ENCODE results near the gene GPSM1.

The GPSM1 gene

DNA sequence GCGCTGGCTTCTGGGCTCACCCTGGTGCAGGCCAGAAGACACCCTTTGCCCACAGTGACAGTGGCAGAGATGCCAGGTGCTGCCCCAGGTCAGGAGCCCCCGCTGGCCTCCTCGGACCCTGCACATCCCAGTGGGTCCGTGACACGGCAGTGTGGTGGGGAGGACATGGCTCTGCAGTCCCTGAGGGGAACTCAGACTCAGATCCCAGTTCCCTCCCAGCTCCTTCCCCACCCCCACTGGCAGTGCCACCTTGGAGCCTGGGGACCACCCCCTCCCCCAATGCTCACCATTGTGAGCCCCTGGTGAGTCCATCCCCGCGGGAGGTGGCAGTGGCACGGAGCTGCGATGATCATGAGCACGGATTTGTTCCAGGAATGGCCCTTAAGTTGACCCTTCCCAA is 22.9 kb upstream of the GPSM1 start:
- DNase-seq (ENCODE audit: low spot score): no peak

DNA sequence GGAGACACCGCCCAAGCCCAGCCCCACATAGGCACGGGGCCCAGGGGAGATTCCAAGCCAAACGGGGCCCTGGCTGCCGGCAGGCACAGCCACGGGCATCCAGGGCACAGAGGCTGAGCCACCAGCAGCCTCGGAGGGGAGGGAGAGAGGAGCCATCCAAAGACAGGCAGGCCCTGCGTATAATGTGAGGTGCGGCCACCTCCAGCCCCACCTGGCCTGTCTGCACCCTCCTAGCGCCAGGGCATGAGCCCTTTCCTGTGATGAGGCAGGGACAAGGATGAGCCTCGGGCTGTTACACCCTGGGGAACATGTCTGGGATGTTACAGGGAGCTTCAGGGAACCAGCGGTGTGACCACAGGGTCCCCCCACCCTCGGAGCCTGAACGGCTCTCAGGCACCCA is 22.4 kb upstream of the GPSM1 start:
- DNase-seq (ENCODE audit: low spot score): no peak

DNA sequence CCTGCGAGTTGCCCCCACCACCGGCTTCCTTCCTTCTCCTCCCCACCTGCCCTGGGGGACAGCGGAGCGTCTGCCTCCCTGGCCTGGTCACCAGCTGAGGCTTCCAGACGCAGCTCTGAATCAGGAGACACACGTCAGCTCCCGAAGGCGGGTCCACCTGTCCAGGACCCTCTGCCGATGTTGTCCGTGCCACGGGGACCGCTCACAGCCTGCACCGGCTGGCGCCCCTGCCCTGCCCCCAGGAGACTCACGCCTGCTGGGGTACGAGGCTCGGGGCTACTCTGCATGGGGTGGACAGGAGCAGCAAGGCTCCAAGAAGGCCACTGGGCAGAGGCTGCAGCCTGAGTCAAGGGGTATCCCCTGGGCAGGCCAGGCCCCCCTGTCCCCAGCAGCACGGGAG is 21.5 kb upstream of the GPSM1 start:
- DNase-seq (ENCODE audit: low spot score): no peak

DNA sequence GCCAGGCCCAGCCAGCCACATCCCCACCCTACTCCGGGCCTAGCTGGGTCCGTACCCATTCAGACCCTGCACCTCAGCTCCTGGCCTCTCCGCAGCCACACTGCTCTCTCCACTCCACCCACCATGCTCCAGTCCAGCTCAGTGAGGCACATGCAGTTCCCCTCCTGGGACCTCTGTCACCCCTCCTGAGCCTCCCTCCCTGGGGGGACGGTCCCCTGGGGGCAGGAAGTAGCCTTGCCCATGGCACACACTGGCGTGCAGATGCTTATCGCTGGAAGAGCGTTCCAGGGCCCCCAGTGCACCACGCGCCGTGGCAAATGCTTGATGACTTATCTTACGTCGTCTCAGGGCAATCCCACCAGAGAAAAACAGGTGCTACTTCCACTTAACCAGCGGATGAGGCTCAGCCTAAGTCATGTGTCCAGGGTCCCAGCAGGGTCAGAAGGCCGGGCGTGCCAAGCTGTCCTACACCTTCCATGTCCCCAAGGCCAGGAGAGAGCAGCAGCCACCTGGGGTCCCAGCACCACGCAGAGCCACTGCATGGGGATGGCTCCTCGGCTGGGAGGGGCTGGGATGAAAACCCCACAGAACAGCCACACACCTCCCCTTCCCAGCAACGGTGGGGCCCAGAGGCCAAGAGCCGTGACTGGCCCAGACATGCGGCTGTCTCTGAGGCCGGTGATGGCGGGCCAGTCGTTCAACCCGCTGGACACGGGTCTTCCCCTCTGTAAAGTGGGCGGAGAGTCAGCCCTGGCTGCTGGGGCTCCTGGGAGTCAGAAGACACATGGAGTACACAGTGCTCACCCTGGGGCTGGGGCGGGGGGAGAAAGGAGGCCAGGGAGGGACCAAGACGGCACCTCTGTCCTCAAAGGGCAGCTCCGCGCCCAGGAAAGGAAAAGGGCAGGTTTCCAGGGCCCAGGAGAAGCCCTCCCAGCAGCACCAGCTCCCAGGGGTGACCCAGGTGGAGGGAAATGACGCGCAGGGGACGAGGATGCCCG is 20.8 kb upstream of the GPSM1 start:
- DNase-seq (ENCODE audit: low spot score): no peak

DNA sequence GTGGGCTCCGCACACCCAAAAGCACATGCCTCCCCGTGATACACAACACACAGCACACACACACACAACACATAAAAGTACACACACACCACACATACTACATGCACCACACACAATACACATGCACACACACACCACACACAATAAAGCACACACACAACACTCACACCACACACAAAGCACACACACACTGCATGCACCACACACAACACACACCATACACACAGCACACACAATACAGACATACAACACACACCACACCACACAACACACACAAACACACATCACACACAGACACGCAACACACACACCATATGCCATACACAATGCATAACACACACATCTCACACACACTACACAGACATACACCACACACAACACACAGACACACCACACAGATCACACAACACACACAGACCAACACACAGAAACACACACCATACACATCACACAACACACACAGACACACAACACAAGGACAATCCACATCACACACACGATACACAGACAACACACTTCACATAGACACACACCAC is 20.1 kb upstream of the GPSM1 start:
- DNase-seq (ENCODE audit: low spot score): no peak

DNA sequence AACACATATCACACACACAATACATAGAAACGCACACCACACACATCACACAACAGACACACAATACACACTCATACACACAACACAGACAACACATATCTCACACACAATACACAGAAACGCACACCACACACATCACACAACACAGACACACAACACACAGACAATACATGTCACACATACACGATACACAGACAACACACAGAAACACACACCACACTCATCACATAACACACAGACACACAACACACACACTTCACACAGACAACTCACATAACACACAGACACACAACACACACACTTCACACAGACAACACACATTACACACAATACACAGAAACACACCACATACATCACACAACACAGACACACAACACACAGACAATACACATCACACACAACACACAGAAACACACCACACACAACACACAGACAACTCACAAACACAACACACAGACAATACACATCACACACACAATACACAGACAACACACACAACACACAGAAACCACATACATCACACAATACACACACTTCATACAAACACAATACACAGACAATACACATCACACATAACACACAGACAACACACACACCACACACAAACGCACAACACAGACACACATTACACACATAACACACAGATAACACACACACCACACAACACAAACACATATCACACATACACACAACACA is 19.2 kb upstream of the GPSM1 start:
- DNase-seq (ENCODE audit: low spot score): no peak

DNA sequence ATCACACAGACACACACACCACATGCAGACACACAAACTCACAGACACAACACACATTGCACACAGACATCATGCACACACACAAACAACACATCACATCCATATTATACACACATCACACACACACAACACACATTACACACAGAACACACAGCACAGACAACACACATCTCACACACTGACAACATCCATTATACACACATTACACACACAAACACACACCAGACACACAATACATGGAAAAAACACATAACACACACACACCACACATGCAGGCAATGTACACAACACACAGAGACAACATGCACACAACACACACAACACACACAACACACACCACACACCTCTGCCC is 18.7 kb upstream of the GPSM1 start:
- no peak for DNase-seq (ENCODE audit: low spot score)

DNA sequence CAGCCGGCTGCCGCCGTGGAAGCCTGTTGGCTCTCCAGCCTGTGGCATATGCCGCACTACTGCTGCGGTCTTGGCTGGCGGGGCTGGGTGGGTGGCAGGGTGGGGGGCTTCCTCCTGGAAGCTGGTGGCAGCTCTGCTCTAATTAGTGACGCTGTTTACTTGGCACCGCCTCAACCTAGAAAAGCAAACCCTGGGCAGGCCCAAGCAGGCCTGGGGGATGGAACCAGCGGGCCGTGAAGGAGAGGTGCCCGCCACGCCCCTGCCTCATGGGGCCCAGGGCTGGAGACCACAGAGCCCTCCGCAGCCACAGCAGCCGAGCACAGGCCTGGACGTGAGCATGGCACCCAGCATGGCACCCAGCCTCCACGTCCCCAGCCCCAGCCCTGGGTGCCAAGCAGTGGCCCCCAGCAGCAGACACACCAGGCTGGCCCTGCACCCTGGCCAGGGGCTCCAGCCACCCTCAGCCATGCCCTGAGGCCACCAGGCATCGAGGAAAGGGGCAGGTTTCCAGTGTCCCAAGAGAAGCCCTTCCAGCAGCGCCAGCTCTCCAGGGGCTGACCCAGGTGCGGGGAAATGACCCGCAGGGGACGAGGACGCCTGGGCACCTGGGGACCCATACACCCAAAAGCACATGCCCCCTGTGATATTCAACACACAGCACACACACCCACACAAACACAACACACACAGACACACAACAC is 18.1 kb upstream of the GPSM1 start:
- DNase-seq (ENCODE audit: low spot score): no peak

DNA sequence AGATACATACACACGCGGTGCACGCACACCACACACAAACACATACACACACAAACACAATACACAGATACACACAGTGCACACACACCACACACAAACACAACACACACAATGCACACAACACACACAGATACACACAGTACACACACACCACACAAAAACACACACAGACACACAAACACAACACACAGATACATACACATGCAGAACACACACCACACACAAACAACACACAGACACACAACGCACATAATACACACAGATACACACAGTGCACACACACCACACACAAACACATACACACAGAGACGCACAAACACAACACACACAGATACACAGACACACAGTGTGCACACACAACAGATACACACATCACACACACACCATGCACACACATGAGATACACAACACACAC is 17.5 kb upstream of the GPSM1 start:
- DNase-seq (ENCODE audit: low spot score): no peak

DNA sequence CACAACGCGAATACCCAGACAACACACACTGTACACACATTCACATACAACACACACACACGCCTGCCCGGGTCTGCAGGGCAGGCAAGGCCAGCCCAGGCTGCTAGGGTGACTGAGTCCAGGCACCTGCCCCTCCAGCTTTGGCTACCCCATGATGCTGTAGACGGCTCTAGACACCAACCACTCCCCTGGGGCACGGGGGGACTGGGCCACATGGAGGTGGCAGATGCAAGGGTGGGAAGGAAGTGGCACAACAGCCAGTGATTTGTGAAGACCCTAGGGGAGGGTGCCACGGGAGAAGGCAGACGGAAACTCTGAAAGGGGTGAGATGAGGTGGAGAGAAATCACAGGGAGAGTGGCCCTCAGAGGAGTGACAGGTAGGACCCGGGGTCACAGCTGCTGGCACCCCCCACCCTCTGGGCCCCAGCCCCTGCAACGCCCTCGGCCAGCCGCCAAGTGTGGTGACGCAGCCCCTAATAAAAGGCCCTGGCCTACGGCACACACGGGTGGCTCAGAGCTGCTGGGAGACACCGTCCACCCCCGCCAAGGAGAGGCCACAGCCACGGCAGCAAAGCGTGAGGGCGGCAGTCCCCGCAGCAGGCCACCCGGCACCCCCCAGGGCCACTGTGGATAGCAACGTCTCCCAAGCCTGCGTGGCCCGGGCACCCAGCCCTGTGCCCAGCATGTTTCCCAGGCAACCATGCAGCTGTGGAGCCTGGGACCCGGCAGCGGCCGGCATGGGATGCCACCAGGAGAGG is 16.9 kb upstream of the GPSM1 start:
- no peak for DNase-seq (ENCODE audit: low spot score)

DNA sequence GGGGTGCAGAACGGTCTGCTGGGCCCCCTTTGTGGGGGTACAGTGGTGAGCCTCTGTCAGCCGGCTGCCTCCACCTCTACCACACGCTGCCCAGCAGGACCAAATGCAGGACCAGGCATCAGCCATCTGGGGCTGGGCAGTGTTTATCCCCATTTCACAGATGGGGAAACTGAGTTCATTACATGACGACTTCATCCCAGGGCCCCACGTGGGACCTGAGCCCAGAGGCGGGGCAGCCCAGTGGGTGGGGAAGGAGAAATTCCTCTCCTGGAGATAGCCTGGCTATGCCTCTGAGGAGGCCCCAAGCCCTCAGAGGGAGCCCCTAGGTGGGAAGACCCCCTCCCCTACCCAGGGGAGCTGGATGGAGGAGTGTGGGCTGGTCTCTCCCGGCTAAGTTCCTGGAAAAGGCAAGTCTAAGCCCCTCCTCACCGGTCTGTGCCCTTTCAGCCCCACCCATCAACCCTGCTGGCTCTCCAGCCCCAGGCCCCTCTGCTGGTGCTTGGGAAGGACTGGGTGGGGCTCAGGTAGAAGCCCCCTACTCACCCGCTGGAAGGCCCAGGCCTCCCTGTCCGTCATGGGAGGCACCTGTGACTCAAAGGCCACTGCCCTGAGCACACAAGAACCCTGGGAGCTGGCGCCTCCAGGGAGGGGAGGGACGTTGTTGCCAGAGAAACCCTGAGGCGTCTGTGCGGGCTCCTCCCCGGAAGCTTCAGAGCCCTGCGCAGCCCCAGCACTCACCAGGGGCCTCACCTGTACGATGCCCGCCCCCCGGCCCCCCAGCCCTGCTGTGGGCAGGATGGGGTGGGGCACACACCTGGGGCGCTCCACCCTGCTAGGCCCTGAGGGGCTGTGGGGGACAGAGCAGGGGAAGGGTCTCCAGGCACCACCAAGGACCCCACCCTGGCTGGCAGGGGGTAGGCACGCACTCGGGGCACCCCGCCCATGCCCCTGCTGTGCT is 16.0 kb upstream of the GPSM1 start:
- DNase-seq (ENCODE audit: low spot score): no peak

DNA sequence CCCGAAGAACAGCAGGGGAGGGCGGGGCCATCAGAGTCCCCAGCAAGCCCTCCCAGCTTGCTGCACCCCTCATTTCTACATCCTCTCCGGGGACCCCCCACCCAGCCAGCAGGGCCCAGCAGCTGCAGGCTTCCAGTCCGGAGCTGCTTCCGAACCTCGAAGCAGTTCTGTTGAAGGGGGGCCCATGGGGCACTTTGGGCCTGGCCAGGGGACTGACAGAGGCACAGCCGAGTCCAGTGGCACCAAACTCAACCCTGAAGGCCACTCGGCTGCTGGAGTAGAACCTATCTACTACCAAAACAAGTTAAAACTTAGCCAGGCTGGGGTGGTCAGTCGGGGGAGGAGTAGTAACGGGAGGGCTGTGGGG is 15.3 kb upstream of the GPSM1 start:
- no peak for DNase-seq (ENCODE audit: low spot score)

DNA sequence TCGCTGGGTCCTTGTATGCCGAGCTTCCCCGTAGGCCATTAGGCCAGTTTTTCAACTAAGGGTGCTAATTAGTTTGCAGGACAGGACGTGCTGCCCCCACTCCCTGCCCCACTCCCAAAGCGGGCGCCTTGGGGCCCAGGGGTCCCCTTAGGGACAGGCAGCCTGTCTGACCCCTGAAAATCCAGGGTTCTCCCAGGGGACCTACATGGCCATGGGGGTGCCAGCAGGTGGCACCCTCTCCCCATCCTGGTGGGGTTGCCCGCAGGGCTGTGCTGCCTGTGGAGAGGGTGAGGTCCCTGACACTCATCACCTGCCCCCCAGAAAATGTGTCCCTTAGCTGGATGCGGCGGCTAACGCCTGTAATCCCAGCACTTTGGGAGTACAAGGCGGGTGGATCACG is 14.9 kb upstream of the GPSM1 start:
- DNase-seq (ENCODE audit: low spot score): peak; percentile 80

DNA sequence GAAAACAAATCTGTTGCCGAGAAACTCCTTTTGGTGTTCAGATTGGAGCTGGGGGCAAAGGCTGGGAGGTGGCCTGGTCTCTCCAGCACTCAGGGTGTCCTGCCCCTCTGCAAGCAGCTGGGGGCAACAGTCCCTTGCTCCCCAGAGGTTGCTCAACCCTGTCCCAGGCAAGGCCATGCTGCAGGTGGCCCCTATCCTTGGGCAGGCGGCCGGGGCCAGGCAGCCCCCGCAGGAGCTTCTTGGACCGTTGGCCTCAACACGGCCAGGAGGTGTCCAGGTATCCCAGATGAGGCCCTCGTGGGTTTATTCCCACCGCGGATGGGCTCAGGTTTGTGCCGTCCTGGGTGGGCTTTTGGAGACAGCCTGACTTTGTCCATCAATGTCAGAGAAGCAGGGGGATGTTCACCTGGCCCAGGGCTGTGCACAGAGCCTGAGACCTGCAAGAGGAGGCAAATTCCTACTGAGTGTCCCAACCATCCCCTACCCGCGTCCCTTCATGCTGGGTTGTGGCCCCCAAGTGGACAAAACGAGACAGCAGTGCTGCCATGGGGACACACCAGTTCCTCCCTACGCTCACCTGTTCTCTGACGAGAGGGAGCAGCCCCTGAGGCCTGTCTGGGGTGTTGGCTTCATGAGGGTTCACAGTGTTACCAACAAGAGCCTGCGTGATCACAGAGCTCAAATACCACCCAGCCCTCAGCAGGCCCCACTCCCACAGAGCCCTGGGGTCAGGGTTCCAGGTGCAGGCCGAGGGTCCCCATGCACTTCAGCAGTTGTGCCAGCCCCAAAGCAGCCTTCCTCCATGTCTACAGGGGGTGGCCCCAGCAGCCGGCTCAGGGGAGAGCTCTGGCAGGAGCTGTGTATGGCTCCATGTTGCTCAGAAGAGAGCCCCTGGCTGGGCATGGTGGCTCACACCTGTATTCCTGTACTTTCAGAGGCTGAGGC is 14.0 kb upstream of the GPSM1 start:
- DNase-seq (ENCODE audit: low spot score): no peak

DNA sequence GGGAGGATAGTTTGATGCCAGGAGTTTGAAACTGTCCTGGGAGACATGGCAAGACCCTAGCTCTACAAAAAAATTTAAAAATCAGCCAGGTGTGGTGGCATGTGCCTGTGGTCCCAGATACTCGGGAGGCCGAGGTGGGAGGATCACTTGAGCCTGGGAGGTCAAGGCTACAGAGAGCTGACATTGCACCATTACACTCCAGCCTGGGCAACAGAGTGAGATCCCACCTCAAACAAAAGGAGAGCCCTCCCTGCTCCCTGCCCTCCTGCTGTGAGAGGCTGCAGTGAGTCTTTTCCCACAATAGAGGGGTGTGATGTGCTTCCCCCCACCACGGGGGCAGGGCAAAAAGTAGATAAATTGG is 13.3 kb upstream of the GPSM1 start:
- no peak for DNase-seq (ENCODE audit: low spot score)

DNA sequence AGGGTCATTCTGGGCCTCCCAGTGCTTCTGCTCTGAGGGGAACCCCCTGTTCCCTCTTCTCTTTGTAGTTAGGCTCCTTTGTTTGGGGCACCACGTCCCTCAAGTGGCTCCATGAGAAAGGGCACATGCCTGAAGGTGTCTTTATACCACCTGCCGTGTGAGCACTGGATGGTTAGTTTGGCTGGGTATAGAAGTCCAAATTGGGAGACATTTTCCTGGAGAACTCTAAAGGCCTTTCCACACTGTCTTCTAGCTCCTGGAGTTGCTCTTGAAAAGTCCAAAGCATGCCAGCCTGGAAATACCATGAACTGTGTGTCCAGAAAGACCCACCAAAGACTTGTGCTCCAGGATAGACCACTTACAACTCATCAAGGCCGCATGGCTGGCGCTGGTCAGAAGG is 12.4 kb upstream of the GPSM1 start:
- no peak for DNase-seq (ENCODE audit: low spot score)

DNA sequence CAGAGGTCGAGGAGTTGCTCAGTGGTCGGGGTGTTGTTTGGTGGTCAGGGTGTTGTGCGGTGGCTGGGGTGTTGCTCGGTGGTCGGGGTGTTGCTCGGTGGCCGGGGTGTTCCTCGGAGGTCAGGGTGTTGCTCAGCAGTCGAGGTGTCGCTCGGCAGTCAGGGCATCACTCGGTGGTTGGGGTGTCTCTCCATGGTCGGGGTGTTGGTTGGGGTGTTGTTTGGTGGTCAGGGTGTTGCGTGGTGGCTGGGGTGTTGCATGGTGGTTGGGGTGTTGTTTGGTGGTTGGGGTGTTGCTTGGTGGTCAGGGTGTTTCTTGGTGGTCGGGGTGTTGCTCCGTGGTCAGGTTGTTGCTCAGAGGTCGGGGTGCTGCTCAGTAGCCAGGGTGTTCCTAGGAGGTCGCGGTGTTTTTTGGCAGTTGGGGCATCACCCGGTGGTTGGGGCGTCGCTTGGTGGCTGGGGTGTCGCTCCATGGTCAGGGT is 11.0 kb upstream of the GPSM1 start:
- no peak for DNase-seq (ENCODE audit: low spot score)

DNA sequence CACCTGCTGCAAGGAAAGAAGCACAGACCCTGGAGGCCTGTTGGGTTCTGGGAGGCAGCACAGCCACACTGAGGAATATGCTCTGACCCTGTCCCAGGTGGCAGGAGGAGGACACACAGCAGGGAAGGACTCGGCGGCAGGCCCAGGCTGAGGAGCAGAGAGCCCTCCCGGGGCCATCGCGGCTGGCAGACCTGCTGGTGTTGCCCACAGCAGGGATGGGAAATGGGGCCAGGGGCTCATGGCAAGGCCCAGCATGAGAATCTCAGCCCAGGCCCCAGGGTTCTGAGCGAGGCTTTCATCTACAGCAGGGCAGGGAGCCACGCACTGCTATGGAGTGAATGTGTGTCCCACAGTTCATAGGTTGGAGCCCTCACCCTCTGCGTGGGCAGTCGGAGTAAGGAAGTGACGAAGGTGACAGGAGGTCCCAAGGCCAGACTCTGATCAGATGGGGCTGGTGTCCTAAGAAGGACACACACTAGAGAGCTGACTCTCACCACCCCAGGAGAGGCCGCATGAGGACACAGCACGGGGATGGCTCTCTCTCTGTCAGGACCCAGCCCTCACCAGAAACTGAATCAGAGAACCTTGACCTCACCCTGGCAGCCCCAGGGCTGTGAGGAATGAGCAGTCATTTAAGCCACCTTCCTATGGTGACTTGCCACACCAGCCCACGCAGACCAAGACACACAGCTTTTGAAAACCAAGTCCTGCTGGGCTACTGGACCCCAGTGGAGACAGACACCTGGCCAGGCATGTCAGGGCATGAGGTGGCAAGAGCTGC is 10.3 kb upstream of the GPSM1 start:
- DNase-seq (ENCODE audit: low spot score): no peak

DNA sequence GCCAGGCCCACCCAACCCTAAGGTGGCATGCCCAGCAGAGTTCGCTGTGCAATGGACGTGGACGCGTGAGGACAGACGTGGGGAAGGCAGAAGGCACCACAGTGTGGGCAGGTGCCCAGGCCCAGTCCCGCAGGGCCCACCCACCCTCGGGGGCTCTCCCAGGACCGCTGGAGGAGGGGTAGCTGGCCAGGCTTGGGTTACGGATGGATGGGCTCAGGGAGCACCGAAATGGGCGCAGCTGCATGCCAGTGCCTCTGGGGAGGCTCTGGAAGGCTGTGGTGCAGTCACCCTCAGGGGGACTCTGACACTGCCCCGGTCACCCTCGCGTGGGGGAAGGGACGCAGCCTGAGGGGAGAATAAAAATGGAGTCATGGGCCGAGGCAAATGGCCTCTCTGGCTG is 9.6 kb upstream of the GPSM1 start:
- no peak for DNase-seq (ENCODE audit: low spot score)
